Measurements from ENCODE around the gene PACRG.

DNA sequence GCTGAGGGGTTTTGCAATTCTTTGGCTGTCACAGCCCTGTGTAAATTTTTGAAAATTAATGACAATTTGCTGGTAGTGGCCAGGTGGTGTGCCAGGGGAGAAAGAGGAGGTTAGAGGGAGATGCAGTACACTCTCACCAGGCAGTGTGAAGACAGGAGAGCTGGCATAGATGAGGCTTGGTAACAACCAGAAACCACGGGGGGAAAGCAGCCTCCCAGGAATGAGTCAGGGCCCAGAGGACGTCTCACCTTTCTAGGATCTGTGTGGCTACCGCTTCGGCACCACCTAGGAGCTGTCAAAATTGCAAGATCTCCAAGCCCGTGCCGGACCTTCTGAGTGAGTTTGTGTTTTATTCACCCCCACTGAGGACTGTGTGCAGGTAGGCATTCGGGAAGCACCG is 171.4 kb downstream of the PACRG start:
- TF ChIP-seq TAF1 (IDR thresholded peaks at IDR 0.05; ENCODE audit: borderline replicate concordance, low read depth, low read length) (no peak), BCL11A (IDR thresholded peaks at IDR 0.05; ENCODE audit: low read depth, low read length) (no peak), CEBPB (IDR thresholded peaks at IDR 0.05; ENCODE audit: borderline replicate concordance in 1 of 2, low read depth in 2 of 2, low read length in 2 of 2) (no peak), KDM1A (IDR thresholded peaks at IDR 0.05; ENCODE audit: borderline replicate concordance) (no peak), ZNF384 (IDR thresholded peaks at IDR 0.05; ENCODE audit: borderline replicate concordance, low read depth, low read length) (no peak), POLR2A (IDR thresholded peaks at IDR 0.05; ENCODE audit: low read depth, low read length) (no peak)
